GM20431 (cell line): ENCODE measurements around the gene NEU4.
"Not testable (repeated sequence)": the region's sequence is repeated elsewhere in the genome, so short reads cannot be mapped to it uniquely, and the experiment has no call there.

Source experiments
- in situ Hi-C: fragments of 300-500 bp; cut with MseI, MboI; formaldehyde crosslinking; loops from one replicate; pipeline ENCODE4 v1.15.0; 2020; ENCODE audit warnings: low sequenced_read_pairs; ENCODE audit not compliant: unreplicated experiment

The NEU4 gene

GRCh38 chr2:241811952-241812729, 3.1 kb downstream of the NEU4 start:
- in situ Hi-C loops, result no loop called here

- in situ Hi-C loops, result no loop called here
Observed at GRCh38 chr2:241812730-241813643, 4.0 kb downstream of the NEU4 start.

GRCh38 chr2:241813644-241814392, 4.8 kb downstream of the NEU4 start:
- in situ Hi-C loops, result no loop called here

GRCh38 chr2:241814393-241814642, 5.3 kb downstream of the NEU4 start:
- in situ Hi-C loops, result no loop called here

GRCh38 chr2:241814643-241815476, 5.9 kb downstream of the NEU4 start:
- in situ Hi-C loops, result no loop called here

GRCh38 chr2:241815477-241816430, 6.8 kb downstream of the NEU4 start:
- in situ Hi-C loops, result no loop called here

- in situ Hi-C loops, result no loop called here
Observed at GRCh38 chr2:241816431-241817121, 7.6 kb downstream of the NEU4 start.

- in situ Hi-C loops, result no loop called here
Observed at GRCh38 chr2:241817126-241817820, 8.3 kb downstream of the NEU4 start.

- in situ Hi-C loops, result not testable (repeated sequence)
Observed at GRCh38 chr2:241817821-241818215, 8.8 kb downstream of the NEU4 start.

- in situ Hi-C loops, result no loop called here
Observed at GRCh38 chr2:241818229-241818942, 9.4 kb downstream of the NEU4 start.

GRCh38 chr2:241818943-241819270, 9.9 kb downstream of the NEU4 start:
- in situ Hi-C loops, result no loop called here

GRCh38 chr2:241819947-241820624, 11.1 kb downstream of the NEU4 start:
- in situ Hi-C loops, result not testable (repeated sequence)

GRCh38 chr2:241820625-241821384, 11.8 kb downstream of the NEU4 start:
- in situ Hi-C loops, result no loop called here

GRCh38 chr2:241821460-241822263, 12.7 kb downstream of the NEU4 start:
- in situ Hi-C loops, result no loop called here

- in situ Hi-C loops, result no loop called here
Observed at GRCh38 chr2:241822264-241822623, 13.3 kb downstream of the NEU4 start.
